22Rv1 (cell line): ENCODE data around the gene ATP1A4.

Source experiments
- H3K27ac ChIP-seq: fragments of 450-650 bp; 2 replicates; pipeline ENCODE4 v1.5.1; 2017
- ZFX ChIP-seq: fragments of 450-650 bp; IDR thresholded peaks from 2 replicates; pipeline ENCODE4 v1.6.1; 2017; ENCODE audit warnings: antibody characterized with exemption, borderline replicate concordance
- TF ChIP-seq, protein P1 (sequence below): fragments of 450-650 bp; IDR thresholded peaks from 2 replicates; pipeline ENCODE4 v1.5.1; 2017; ENCODE audit warnings: mild to moderate bottlenecking

Gene ATP1A4

DNA sequence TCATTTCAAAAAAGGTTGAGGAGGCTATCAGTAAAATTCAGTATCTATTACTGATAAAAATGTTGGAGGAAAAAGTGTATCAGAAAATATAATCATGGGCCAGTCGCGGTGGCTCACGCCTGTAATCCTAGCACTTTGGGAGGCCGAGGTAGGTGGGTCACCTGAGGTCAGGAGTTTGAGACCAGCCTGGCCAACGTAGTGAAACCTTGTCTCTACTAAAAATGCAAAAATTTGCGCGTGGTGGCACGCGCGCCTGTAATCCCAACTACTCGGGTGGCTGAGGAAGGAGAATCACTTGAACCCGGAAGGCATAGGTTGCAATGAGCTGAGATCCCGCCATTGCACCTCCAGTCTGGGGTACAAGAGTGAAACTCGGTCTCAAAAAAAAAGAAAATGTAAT lies 5.3 kb upstream of the ATP1A4 start:
- TF ChIP-seq, protein P1, sequence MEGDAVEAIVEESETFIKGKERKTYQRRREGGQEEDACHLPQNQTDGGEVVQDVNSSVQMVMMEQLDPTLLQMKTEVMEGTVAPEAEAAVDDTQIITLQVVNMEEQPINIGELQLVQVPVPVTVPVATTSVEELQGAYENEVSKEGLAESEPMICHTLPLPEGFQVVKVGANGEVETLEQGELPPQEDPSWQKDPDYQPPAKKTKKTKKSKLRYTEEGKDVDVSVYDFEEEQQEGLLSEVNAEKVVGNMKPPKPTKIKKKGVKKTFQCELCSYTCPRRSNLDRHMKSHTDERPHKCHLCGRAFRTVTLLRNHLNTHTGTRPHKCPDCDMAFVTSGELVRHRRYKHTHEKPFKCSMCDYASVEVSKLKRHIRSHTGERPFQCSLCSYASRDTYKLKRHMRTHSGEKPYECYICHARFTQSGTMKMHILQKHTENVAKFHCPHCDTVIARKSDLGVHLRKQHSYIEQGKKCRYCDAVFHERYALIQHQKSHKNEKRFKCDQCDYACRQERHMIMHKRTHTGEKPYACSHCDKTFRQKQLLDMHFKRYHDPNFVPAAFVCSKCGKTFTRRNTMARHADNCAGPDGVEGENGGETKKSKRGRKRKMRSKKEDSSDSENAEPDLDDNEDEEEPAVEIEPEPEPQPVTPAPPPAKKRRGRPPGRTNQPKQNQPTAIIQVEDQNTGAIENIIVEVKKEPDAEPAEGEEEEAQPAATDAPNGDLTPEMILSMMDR = no peak
- no peak for TF ChIP-seq ZFX
- H3K27ac ChIP-seq = no peak overlapping the region

DNA sequence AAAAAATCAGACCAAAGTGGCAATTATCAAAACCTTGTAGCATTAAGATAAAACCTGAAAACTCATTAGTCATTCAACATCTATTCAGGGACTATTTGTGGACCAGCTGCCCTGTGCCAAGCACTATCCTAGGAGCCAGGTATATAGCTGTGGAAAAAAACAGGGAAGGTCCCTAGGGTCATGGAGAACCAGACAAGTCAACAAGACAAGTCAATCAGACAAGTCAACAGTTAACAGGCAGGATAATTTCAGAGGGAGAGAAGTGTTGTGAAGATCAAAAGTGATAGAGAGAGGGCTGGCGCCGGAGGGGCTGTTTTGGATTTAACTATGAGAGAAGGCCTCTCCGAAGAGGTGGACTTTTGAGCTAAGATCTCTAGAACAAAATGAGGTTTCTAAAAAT lies 3.3 kb upstream of the ATP1A4 start:
- H3K27ac ChIP-seq = no peak overlapping the region
- TF ChIP-seq ZFX = no peak
- TF ChIP-seq, protein P1 = no peak

DNA sequence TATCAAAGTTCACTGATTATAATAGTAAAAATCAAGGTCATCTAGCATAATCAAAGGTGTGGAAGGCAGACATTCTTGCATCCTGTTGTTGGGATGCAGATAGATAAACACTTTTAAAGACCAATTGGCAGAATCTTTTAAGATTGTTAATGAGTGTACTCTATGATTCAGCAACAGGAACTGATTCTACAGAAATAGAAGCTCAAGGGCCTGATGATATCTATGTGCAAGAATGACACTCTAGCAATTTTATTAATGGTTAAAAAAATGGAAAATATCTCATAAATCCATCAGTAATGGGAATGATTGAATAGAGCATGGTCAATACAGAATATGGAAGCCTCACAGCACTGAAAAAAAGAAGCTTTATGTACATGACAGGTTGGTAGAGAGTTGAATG lies 2.2 kb upstream of the ATP1A4 start:
- no peak overlapping the region for H3K27ac ChIP-seq
- TF ChIP-seq, protein P1 = no peak
- TF ChIP-seq ZFX = no peak

DNA sequence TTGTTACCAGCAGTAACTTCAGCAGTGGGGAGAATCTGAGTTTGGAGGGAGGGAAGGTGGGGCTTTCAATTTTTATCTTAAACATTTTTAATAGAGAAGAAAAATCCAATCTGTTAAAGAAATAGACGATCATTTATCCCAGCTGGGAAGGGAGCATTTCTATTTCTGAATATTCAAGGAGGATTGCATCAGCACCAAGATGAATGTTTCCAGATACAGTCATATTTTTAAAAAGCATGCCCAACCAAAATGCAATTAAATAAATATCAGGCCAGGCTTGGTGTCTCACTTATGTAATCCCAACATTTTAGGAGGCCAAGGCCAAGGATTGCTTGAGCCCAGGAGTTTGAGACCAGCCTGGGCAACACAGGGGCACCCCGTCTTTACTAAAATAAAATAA lies 1.7 kb upstream of the ATP1A4 start:
- H3K27ac ChIP-seq = no peak overlapping the region
- TF ChIP-seq ZFX = no peak
- TF ChIP-seq, protein P1 = no peak

DNA sequence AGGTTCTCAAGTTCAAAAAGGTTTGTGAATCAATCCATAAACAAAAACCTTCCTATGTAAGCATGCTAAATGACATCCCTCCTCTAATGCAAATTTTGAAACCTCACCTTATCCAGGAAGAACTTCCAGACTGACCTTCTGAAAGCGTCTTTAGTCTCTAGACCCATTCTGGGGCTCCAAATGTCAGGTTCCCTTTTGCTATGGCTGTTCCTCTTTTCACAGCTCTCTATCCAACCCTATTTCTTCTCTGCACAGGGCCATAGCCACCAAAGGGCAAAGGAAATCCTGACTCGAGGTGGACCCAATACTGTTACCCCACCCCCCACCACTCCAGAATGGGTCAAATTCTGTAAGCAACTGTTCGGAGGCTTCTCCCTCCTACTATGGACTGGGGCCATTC lies 3.4 kb downstream of the ATP1A4 start:
- H3K27ac ChIP-seq = no peak overlapping the region
- TF ChIP-seq, protein P1 = no peak
- no peak for TF ChIP-seq ZFX

DNA sequence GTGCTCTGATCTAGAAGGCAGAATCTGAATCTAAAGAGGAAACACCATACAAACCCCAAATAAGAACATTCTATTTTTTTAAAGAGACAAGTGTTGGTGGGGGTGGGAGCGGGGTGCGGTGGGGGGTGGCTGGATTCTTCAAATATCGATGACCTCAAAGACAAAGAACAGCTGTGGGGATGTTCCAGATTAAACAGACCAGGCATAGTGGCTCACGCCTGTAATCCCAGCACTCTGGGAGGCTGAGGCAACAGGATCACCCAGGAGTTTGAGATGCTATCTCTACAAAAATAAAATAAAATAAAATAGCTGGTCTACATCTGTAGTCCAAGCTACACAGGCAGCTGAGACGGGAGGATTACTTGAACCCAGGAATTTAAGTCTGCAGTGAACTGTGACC lies 5.0 kb downstream of the ATP1A4 start:
- H3K27ac ChIP-seq = no peak overlapping the region
- TF ChIP-seq, protein P1 = no peak
- TF ChIP-seq ZFX = no peak

DNA sequence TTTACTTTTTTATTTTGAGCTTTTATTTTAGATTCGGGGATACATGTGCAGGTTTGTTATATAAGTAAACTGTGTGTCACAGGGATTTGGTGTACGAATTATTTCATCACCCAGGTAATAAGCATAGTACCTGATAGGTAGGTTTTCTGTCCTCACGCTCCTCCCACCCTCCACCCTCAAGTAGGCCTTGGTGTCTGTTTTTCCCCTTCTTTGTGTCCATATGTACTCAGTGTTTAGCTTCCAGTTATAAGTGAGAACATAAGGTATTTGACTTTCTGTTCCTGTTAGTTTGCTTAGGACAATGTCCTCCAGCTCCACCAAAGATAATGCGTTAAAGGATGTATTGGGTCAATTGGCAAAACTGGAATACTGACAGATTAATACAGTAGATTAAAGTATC lies 5.8 kb downstream of the ATP1A4 start:
- TF ChIP-seq, protein P1 = no peak
- no peak for TF ChIP-seq ZFX
- no peak overlapping the region for H3K27ac ChIP-seq
